ENCODE data around the gene CARD8. TPM values are rescaled to one million over a fixed set of nuclear protein-coding genes. Genes with fewer than 3 reads are reported as not detected.

CARD8 gene
- total and polyA plus RNA-seq, 5 experiments from 2014 or later = 73.3 to 314 (median 104) TPM

DNA sequence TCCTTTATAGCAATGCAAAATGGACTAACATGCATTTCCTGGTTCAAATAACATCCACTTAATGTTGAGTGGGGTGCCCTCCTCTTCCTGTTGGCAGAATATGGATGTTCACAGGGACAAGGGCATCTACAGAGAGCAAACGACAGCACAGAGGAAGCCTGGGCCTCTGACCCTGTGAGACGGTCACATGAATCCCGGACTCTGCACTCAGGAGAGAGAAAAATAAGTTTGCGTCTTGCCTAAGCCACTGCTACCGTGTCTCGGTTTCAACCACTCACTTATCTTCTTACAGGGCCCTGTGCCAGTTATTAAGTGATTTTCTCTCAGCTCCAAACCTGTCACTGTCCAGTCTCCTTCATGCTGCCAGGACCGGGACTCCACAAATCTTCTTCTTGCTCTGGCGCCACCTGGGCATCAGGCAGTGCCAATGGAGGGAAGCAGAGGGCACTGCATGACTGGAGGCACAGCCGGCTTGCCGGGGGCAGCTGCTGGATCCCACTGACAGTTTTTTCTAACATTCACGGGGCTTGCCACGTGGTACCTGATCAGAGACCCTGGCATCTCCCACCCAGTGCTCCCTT, 97.4 kb downstream of the CARD8 start:
- peak overlapping the region in 1 of 10 donors; percentile 67 for H3K27ac Mint-ChIP-seq
- DNase-seq = peak in 1 of 10 donors; percentile 24
- POLR2A ChIA-PET = no interaction called here
- H3K4me1 Mint-ChIP-seq = peaks cover 0 to 10% (median 0%) of the 10 kb centered on the region in 4 donors
- H3K4me3 Mint-ChIP-seq = no peak overlapping the region
- peaks cover 0 to 70% (median 5%) of the 10 kb centered on the region in 3 donors for H3K36me3 Mint-ChIP-seq
- H3K27me3 Mint-ChIP-seq = no peaks in the 10 kb centered on the region
- H3K9me3 Mint-ChIP-seq = no peaks in the 10 kb centered on the region
- no peak for ATAC-seq

Other genes starting within 250 kb of the CARD8 start
- not detected for gene CABP5, start 211.8 kb downstream of the CARD8 start, total RNA-seq
- gene CABP5, start 211.8 kb downstream of the CARD8 start, polyA plus RNA-seq = not detected
- 1 to 10 TPM; 1.6 to 2.7 TPM for gene PLA2G4C, start 145.1 kb downstream of the CARD8 start, total RNA-seq
- gene PLA2G4C, start 145.1 kb downstream of the CARD8 start, polyA plus RNA-seq = under 1 TPM in 2 of 3 donors, not detected in 1; 0.39 to 0.74 TPM
- gene LIG1, start 85.6 kb downstream of the CARD8 start, total RNA-seq = 100 to 1,000 TPM; 129 to 131 TPM
- 10 to 100 TPM; 27.6 to 32.8 (median 28.8) TPM for gene LIG1, start 85.6 kb downstream of the CARD8 start, polyA plus RNA-seq
- 1 to 10 TPM; 8.9 to 9.4 TPM for gene ZSWIM9, start 85.2 kb downstream of the CARD8 start, total RNA-seq
- gene ZSWIM9, start 85.2 kb downstream of the CARD8 start, polyA plus RNA-seq = 1 to 10 TPM in 1 of 3 donors, under 1 TPM in 2; 0.26 to 1.2 (median 0.91) TPM
- gene ZNF114, start 14.2 kb upstream of the CARD8 start, total RNA-seq = not detected
- gene ZNF114, start 14.2 kb upstream of the CARD8 start, polyA plus RNA-seq = under 1 TPM in 1 of 3 donors, not detected in 2; 0.17 TPM
- gene EMP3, start 69.6 kb upstream of the CARD8 start, total RNA-seq = 100 to 1,000 TPM; 275 to 277 TPM
- 100 to 1,000 TPM; 514 to 721 (median 617) TPM for gene EMP3, start 69.6 kb upstream of the CARD8 start, polyA plus RNA-seq
- gene TMEM143, start 108.0 kb upstream of the CARD8 start, total RNA-seq = 10 to 100 TPM; 25.0 to 29.4 TPM
- gene TMEM143, start 108.0 kb upstream of the CARD8 start, polyA plus RNA-seq = 10 to 100 TPM in 1 of 3 donors, 1 to 10 TPM in 2; 3.9 to 10.7 (median 4.9) TPM
- gene SYNGR4, start 108.5 kb upstream of the CARD8 start, total RNA-seq = not detected
- gene SYNGR4, start 108.5 kb upstream of the CARD8 start, polyA plus RNA-seq = not detected
- 10 to 100 TPM; 49.6 TPM for gene KDELR1, start 135.6 kb upstream of the CARD8 start, total RNA-seq
- 10 to 100 TPM; 21.3 to 24.8 (median 22.5) TPM for gene KDELR1, start 135.6 kb upstream of the CARD8 start, polyA plus RNA-seq
- gene GRIN2D, start 137.8 kb upstream of the CARD8 start, total RNA-seq = under 1 TPM; 0.08 to 0.11 TPM
- not detected for gene GRIN2D, start 137.8 kb upstream of the CARD8 start, polyA plus RNA-seq
- 10 to 100 TPM; 39.1 to 41.2 TPM for gene GRWD1, start 190.1 kb upstream of the CARD8 start, total RNA-seq
- 10 to 100 TPM; 32.9 to 59.9 (median 40.3) TPM for gene GRWD1, start 190.1 kb upstream of the CARD8 start, polyA plus RNA-seq
- 1 to 10 TPM; 2.7 to 2.9 TPM for gene KCNJ14, start 199.7 kb upstream of the CARD8 start, total RNA-seq
- under 1 TPM in 2 of 3 donors, not detected in 1; 0.39 to 0.42 TPM for gene KCNJ14, start 199.7 kb upstream of the CARD8 start, polyA plus RNA-seq
- gene CYTH2, start 213.5 kb upstream of the CARD8 start, total RNA-seq = 10 to 100 TPM; 72.2 to 77.7 TPM
- gene CYTH2, start 213.5 kb upstream of the CARD8 start, polyA plus RNA-seq = 10 to 100 TPM; 20.5 to 32.0 (median 28.2) TPM